ENCODE measurements around the gene ADGRL3.

ADGRL3 gene

DNA sequence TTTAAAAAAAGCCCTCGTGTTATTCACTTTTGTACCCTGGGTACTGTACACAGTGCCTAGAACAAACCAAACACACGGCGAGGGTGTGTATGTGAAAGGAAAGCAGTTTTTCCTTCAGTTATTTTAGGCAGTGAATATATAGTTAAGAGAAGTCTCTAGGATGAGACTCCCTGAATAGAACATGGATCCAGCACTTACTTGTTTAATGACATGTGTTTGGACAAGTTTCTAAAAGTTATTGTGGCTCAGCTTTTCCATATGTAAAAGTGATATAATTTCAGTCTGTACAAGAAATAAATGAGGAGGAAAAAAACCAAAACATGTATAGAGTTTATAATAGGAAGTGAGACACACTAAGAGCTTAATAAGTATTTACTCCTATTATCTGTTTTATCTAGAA, 273.2 kb downstream of the ADGRL3 start:
- no peak for DNase-seq (ENCODE audit: low read depth)
- TF ChIP-seq, protein P1, sequence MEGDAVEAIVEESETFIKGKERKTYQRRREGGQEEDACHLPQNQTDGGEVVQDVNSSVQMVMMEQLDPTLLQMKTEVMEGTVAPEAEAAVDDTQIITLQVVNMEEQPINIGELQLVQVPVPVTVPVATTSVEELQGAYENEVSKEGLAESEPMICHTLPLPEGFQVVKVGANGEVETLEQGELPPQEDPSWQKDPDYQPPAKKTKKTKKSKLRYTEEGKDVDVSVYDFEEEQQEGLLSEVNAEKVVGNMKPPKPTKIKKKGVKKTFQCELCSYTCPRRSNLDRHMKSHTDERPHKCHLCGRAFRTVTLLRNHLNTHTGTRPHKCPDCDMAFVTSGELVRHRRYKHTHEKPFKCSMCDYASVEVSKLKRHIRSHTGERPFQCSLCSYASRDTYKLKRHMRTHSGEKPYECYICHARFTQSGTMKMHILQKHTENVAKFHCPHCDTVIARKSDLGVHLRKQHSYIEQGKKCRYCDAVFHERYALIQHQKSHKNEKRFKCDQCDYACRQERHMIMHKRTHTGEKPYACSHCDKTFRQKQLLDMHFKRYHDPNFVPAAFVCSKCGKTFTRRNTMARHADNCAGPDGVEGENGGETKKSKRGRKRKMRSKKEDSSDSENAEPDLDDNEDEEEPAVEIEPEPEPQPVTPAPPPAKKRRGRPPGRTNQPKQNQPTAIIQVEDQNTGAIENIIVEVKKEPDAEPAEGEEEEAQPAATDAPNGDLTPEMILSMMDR (IDR thresholded peaks at IDR 0.05; ENCODE audit: low read depth, low read length, missing control alignments), result no peak
- H3K4me3 ChIP-seq (ENCODE audit: low read depth, low read length), result no peak overlapping the region

DNA sequence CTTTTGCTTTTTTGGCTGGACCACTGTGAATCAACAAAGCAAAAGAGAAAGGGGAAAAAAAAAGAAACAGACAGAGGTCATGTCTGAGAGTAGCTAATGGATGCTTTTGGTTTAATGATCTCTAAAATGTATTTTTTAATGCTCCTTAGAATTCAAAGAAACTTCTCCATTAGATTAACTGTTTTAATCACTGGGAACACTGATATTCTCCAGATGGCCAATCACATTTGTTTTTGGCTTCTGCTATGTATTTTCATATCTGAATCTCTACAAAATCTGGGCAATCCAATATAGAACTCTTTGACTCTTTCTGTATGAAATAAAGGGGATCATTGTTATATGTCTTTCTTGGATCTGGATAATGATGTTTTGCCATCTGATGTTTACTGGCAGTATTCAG, 278.2 kb downstream of the ADGRL3 start:
- TF ChIP-seq, protein P1 (IDR thresholded peaks at IDR 0.05; ENCODE audit: low read depth, low read length, missing control alignments), result no peak

DNA sequence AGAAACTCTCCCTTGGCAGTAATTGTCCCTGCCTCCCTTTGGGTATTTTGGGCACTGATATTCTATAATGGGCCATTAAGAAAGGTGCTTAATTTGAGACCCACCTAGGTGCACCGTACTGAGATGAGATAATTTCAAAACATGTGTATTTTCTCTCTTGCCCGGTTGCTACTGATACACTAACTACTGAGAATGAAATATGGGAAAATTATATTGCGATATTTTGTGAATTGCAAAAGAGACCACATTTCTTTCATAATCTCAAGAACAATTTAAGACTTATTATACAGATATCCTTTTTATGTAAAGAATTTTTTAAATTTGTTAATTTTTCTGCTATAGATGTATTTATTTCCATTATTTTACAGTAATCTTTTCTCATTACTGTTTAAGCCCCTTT, 284.9 kb downstream of the ADGRL3 start:
- H3K4me3 ChIP-seq (ENCODE audit: low read depth, low read length), result no peak overlapping the region
- TF ChIP-seq, protein P1 (IDR thresholded peaks at IDR 0.05; ENCODE audit: low read depth, low read length, missing control alignments), result no peak
- DNase-seq (ENCODE audit: low read depth), result no peak

More for the DNA sequence above, 278.2 kb downstream of the ADGRL3 start:
- no peak for DNase-seq (ENCODE audit: low read depth)
- no peak overlapping the region for H3K4me3 ChIP-seq (ENCODE audit: low read depth, low read length)

DNA sequence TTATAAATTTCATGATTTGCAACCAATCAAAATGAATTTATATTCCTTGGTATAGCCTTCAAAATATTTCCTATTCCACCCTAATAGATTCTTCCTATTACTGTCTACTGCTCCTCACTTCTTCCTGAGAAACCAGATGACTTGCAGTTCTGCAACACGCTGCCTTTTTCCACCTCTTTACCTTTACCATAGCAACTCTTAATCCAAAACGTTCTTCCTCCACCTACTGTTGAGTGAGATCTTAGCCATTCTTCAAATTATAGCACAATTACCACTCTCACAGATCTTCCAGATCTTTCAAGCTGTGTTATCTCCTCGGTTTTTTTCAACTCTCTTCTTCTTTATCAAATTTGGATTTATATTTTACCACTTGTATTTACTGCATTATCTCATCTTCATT, 289.8 kb downstream of the ADGRL3 start:
- TF ChIP-seq, protein P1 (IDR thresholded peaks at IDR 0.05; ENCODE audit: low read depth, low read length, missing control alignments), result no peak
- DNase-seq (ENCODE audit: low read depth), result no peak
- no peak overlapping the region for H3K4me3 ChIP-seq (ENCODE audit: low read depth, low read length)

DNA sequence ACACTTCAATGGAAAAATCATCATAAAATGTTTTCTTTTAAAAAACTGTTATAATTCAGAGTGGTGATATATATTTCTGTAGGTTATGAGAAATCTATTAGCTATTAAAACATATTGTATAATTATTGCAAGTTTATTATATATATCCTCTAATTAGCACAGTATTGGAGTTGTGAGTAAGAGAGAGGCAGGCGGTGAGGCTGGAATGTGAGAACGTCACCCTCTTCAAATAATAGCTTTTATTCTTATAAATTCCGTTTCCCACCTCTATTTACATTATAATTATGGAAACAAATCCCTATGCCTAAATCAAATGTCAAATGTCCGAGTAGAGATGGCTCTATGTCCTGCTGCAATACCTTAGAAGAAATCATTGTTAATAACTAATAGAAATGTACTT, 292.9 kb downstream of the ADGRL3 start:
- TF ChIP-seq, protein P1 (IDR thresholded peaks at IDR 0.05; ENCODE audit: low read depth, low read length, missing control alignments), result no peak
- DNase-seq (ENCODE audit: low read depth), result no peak
- H3K4me3 ChIP-seq (ENCODE audit: low read depth, low read length), result no peak overlapping the region

DNA sequence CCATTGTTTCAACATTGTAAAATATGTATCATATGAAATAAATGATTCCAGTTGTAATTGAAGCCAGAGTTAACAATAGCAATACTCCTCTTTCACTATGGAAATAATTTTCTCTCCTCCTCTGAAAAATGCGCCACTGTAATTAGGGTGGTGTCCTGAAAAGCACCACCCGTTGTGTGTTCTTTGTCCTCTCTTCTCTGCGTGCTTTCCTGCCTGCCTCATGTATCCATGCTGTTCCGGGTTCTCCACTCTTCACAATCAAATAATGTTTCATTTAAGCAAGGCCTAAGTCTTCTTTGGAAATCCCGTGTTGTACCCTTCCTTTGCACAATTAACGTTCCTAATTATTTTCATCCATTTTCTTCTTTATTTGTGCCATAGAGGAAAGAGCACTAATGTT, 293.3 kb downstream of the ADGRL3 start:
- H3K4me3 ChIP-seq (ENCODE audit: low read depth, low read length), result no peak overlapping the region
- TF ChIP-seq, protein P1 (IDR thresholded peaks at IDR 0.05; ENCODE audit: low read depth, low read length, missing control alignments), result no peak
- DNase-seq (ENCODE audit: low read depth), result no peak

DNA sequence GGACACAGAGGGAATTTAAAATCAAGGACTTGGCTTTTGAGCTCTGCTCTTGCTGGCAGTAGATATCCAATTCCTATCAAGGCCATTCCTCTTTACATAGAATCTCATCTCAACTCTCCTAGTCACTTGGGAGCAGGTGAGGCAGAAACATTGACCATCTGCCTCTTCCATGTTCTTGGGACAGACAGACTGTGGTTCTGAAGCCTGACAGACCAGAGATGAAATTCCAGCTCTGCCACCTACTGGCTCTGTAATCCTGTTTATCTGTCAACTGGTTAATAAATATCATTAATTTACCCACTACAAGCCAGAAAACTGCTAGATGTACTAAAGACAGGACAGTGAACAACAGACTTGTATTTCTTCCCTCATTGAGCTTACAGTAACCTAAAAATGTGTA, 300.8 kb downstream of the ADGRL3 start:
- DNase-seq (ENCODE audit: low read depth), result no peak
- H3K4me3 ChIP-seq (ENCODE audit: low read depth, low read length), result no peak overlapping the region
- TF ChIP-seq, protein P1 (IDR thresholded peaks at IDR 0.05; ENCODE audit: low read depth, low read length, missing control alignments), result no peak

Data from GM12864 (cell line).